ENCODE measurements around the gene NKIRAS2.

- no peak for TF ChIP-seq TAF1 (IDR thresholded peaks at IDR 0.05; ENCODE audit: low read depth)
- no peak for TF ChIP-seq POLR2AphosphoS5 (IDR thresholded peaks at IDR 0.05)
Measured at GRCh38 chr17:42002175-42002791, 17.6 kb upstream of the NKIRAS2 start.

All from neural cell (in vitro differentiated cells).